SK-N-MC (cell line): ENCODE results near the gene OSTM1.
A peak's percentile ranks its signal among the peaks of the same experiment; 100 is the strongest.

Experiments
- DNase-seq: peaks from one replicate; pipeline ENCODE4 v3.0.0-alpha.2; 2011; ENCODE audit warnings: low read depth, low spot score
- H3K27ac ChIP-seq: fragments of 200-600 bp; sonication (generic); 2 replicates; pipeline ENCODE4 v1.5.1; 2016; ENCODE audit warnings: mixed run types
- H3K36me3 ChIP-seq: fragments of 200-600 bp; sonication (generic); 2 replicates; pipeline ENCODE4 v1.6.1; 2017; ENCODE audit warnings: antibody characterized with exemption, low read length, mixed read lengths; ENCODE audit not compliant: insufficient read depth
- H3K4me3 ChIP-seq: fragments of 200-600 bp; sonication (generic); 2 replicates; pipeline ENCODE4 v1.5.1; 2016
- H3K9ac ChIP-seq: fragments of 200-600 bp; sonication (generic); 2 replicates; pipeline ENCODE4 v1.8.0; 2017; ENCODE audit warnings: mixed run types, mixed read lengths; ENCODE audit not compliant: insufficient read length
- H3K9me3 ChIP-seq: fragments of 200-600 bp; sonication (generic); 2 replicates; pipeline ENCODE4 v1.6.1; 2017; ENCODE audit warnings: low read depth, mild to moderate bottlenecking, antibody characterized with exemption, low read length, moderate library complexity, mixed read lengths
- EZH2 ChIP-seq: fragments of 200-600 bp; sonication (generic); IDR thresholded peaks from one replicate; pipeline ENCODE4 v1.6.1; 2017; ENCODE audit warnings: antibody characterized with exemption
- FOXP2 ChIP-seq: optimal IDR thresholded peaks from 2 replicates; pipeline ENCODE3; 2011; ENCODE audit warnings: mild to moderate bottlenecking, moderate library complexity; ENCODE audit not compliant: insufficient read depth; ENCODE audit errors: extremely low read length, control extremely low read depth
- POLR2AphosphoS5 ChIP-seq: IDR thresholded peaks from 2 replicates; pipeline ENCODE4 v1.6.1; 2012; ENCODE audit warnings: mild to moderate bottlenecking, low read depth, low read length, borderline replicate concordance

OSTM1 gene, protein sequence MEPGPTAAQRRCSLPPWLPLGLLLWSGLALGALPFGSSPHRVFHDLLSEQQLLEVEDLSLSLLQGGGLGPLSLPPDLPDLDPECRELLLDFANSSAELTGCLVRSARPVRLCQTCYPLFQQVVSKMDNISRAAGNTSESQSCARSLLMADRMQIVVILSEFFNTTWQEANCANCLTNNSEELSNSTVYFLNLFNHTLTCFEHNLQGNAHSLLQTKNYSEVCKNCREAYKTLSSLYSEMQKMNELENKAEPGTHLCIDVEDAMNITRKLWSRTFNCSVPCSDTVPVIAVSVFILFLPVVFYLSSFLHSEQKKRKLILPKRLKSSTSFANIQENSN

DNA sequence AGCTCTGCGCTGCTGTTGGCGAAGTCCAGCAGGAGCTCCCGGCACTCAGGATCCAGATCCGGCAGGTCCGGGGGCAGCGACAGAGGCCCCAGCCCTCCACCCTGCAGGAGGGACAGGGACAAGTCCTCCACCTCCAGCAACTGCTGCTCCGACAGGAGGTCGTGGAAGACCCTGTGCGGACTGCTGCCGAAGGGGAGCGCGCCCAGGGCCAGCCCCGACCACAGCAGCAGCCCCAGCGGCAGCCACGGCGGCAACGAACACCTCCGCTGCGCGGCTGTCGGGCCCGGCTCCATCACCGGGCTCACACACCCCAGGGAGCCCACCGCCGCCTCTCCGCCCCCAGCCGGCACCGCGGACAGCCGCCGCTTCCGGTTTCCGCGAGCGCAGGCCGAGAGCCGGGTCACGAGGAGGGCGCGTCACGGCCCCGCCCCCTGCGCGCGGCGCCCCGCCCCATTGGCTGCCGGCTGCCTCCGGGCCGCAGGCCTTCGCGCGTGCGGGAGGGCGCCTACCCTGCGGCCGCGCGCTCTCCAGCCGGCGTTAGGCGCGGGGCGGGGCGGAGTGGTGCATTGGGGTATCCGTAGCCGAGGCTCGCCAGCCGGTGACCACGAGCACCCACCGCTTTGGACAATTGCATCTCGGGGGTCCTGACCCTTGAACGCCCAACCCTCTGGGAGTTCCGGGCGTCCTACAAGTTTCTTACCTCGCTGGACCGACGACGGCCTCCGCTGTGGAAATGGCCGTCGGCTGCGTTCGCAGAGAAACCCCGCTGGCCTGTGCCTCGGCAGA lies at the start of gene OSTM1:
Gene OSTM1 (minus strand): TSS at position 383 of the 786 bp plus-strand sequence. CDS start 90 bp downstream, at position 293.
- no peak for TF ChIP-seq EZH2
- peak; percentile 88 for TF ChIP-seq POLR2AphosphoS5

DNA sequence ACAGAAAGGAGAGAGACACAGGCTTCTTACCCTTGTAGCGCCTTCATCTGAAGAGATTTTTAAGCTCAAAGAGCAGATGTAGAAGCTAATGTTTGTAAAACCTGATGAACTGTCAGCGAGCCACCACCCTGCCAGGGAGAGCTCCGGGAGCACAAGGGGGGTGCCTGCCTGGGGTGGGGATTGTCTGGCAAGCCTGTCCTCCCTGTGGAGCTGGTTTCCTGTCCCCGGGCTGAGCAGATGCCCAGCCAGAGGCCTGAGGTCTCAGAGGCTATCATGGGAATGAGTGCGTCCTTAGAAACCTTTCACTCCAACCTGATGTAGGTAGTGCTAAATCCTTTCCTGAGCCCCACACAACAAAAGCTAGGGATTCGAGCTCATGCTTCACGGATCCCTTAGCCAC lies 49.4 kb upstream of the OSTM1 start:
- Histone ChIP-seq H3K27ac (peak overlapping the region; percentile 48; the same call in 1 of the 2 replicates), H3K9ac (no peak overlapping the region), H3K4me3 (peak overlapping the region; percentile 12; the same call in 1 of the 2 replicates), H3K9me3 (no peaks in the 10 kb centered on the region), H3K36me3 (no peaks in the 10 kb centered on the region)
- TF ChIP-seq FOXP2 (no peak), POLR2AphosphoS5 (no peak), EZH2 (no peak)
- DNase-seq, result no peak

More for the DNA sequence above, at the start of gene OSTM1:
- DNase-seq, result no peak
- Histone ChIP-seq H3K9ac (peak within 1 kb of the TSS; percentile 82), H3K36me3 (no peaks in the 10 kb centered on the region), H3K27ac (no peak within 1 kb of the TSS), H3K4me3 (peak within 1 kb of the TSS; percentile 96), H3K9me3 (no peaks in the 10 kb centered on the region)

DNA sequence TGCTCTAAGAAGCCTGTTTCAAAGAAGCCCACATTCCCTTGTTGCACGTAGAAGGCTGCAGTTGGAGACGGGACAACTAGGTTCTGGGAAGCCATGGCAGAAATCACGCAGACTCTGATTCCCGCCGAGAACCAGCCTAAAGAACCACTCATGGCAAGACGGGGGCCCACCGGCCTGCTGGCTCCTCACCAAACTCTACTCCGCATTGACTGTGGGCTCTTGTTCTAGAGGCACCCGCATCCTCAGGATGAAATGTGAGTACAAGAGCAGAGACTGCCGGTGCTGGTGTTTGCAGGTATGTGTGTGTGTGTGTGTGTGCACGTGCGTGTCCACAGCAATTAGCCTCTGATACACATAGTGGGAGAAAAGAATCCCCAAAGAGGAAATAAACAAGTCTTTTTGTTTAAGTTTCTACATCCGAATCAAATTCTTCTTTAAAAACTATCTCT lies 49.0 kb upstream of the OSTM1 start:
- TF ChIP-seq FOXP2 (no peak), POLR2AphosphoS5 (no peak), EZH2 (no peak)
- no peak for DNase-seq
- Histone ChIP-seq H3K9ac (no peak overlapping the region), H3K27ac (peak overlapping the region; percentile 48; the same call in 1 of the 2 replicates), H3K9me3 (no peaks in the 10 kb centered on the region), H3K36me3 (no peaks in the 10 kb centered on the region), H3K4me3 (peak overlapping the region; percentile 12; the same call in 1 of the 2 replicates)

DNA sequence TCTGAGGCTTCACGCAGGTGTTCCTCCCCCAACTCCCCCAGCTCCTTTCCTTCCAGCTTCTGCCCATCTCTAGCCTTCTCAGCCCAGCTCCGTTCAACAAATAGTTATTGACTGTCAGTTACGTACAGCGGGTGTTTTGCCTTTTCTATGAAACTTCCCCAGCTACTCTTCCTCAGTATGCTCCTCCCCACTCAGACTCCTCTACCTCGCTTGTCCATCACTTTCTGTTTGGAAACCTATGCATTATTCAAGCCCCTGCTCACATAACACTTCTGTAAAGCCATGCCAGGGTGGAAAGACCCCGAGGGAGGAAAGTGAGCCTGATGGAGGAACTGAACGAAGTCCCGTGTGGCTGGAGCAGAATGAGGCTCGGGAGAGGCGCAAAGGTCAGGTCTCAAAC lies 47.1 kb upstream of the OSTM1 start:
- H3K27ac ChIP-seq, result no peak overlapping the region
- no peak overlapping the region for H3K9ac ChIP-seq
- no peak for DNase-seq
- TF ChIP-seq EZH2, result no peak
- no peak for TF ChIP-seq FOXP2
- TF ChIP-seq POLR2AphosphoS5, result no peak
- no peak overlapping the region for H3K4me3 ChIP-seq
- H3K36me3 ChIP-seq, result no peaks in the 10 kb centered on the region
- H3K9me3 ChIP-seq, result no peaks in the 10 kb centered on the region

DNA sequence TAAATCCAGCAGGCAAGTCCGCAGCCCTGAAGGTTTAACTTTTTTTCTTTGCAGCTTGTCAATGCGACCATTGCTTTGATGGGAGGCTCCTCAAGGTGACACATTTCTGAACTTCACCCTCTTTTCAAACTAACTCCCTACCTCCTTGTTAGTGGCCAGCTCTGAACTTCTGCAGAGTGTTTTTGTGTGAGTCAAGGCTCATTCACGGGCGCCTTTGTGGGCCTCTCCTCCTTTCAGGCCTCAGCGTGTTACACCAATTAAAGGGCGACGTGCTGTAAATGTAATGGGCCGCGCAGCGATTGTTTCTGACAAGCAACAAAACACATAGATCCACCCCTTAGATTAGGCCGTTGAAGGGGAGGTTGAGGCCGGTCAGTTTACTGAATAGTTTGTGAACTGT lies 45.8 kb upstream of the OSTM1 start:
- Histone ChIP-seq H3K36me3 (no peaks in the 10 kb centered on the region), H3K9me3 (no peaks in the 10 kb centered on the region), H3K27ac (no peak overlapping the region), H3K4me3 (no peak overlapping the region), H3K9ac (no peak overlapping the region)
- no peak for DNase-seq
- TF ChIP-seq FOXP2, result no peak
- no peak for TF ChIP-seq POLR2AphosphoS5
- no peak for TF ChIP-seq EZH2

DNA sequence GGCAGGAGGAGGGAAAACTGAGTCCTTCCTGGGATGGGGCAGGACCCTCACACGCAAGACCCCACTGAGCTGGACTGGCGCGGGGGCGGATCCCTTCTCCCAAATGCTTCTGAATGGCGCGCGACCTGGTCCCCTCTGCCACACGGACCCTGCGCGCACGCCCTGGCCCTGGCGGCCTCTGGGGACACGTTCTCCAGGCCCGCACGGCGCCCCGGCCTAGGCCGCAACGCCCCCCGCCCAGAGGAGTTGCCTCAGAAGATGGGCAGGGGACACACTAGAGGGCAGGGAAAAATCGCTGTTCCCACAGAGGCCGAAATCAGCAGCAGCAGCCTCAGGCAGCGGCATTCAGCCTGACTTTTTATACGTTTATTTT lies 45.2 kb upstream of the OSTM1 start:
- Histone ChIP-seq H3K4me3 (no peak overlapping the region), H3K9me3 (no peaks in the 10 kb centered on the region), H3K36me3 (no peaks in the 10 kb centered on the region), H3K9ac (no peak overlapping the region), H3K27ac (no peak overlapping the region)
- DNase-seq, result no peak
- TF ChIP-seq EZH2 (no peak), FOXP2 (no peak), POLR2AphosphoS5 (no peak)

DNA sequence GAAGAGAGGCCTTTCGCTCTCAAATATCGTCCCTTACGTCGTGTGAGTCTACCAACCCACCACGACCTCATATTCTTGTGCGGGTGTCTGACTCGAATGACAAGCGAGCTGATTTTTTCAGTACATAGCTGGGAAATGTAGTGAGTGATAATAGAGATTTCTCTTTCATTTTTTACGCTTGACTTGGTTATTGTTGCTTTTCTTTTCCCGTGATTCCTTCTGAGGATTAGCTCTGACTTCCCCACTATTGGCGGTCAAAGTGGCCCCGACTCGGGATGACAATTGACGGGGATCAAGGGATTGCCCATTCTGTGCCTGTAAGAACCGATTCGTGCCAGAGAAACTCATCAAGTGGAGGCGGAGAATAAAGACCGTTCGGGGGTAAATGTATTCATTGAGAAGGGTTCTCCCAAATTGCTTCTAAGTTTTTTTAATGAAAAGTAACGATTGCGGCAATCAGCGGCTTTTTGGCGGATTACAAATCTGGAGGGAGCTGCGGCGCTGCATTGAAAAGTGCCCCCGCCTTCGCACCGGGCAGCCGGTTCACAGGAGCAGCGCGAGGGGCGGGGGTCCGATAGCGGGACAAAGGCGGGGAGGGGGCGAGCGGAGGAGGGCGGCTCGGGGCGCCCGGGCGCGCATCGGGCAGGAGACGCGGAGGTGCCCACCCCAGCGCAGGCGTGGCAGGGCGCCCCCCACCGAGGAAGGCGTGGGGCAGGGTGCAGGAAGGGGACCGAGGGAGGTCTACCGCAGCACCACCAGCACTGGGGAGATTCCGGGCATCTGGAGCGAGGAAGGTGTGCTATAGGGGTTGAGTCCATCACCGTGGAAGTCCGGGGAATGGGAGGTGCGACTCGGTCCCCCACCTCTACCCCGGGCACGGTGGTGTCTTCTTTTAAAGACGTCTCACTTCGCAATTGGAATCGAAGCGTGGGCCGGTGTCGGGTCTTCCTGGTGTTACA lies 44.5 kb upstream of the OSTM1 start:
- TF ChIP-seq FOXP2 (no peak), EZH2 (no peak), POLR2AphosphoS5 (no peak)
- H3K27ac ChIP-seq, result no peak overlapping the region
- H3K9me3 ChIP-seq, result no peaks in the 10 kb centered on the region
- H3K9ac ChIP-seq, result no peak overlapping the region
- no peaks in the 10 kb centered on the region for H3K36me3 ChIP-seq
- no peak for DNase-seq
- H3K4me3 ChIP-seq, result no peak overlapping the region
